Right cardiac atrium (tissue), 5 donors: ENCODE measurements around the gene DNMT3A. TPM values are rescaled to one million over a fixed set of nuclear protein-coding genes. Genes with fewer than 3 reads are reported as not detected.

ENCODE experiments used
- ATAC-seq, 2 donors: fragments of 200-7000 bp; cut with Tn5 transposase; one replicate each; pipeline versions ENCODE4 v1.8.0 to v1.9.1; 2020; ENCODE audit warnings: moderate library complexity in 2 of 2, mild to moderate bottlenecking in 1 of 2
- DNase-seq, 3 donors: peaks; one replicate each; pipeline ENCODE4 v3.0.0-alpha.2; 2020
- H3K27ac ChIP-seq: one replicate; pipeline ENCODE4 v1.5.1; 2013; ENCODE audit warnings: mild to moderate bottlenecking, low read length, control low read depth, moderate library complexity
- H3K27me3 ChIP-seq: one replicate; pipeline ENCODE4 v1.6.1; 2013; ENCODE audit not compliant: control insufficient read depth, insufficient read depth
- H3K4me1 ChIP-seq: one replicate; pipeline ENCODE4 v1.6.1; 2013; ENCODE audit warnings: low read length; ENCODE audit not compliant: control insufficient read depth, insufficient read depth
- H3K4me3 ChIP-seq: one replicate; pipeline ENCODE4 v1.5.1; 2013; ENCODE audit warnings: low read length, control low read depth
- H3K9me3 ChIP-seq: one replicate; pipeline ENCODE4 v1.6.1; 2013; ENCODE audit warnings: low read length; ENCODE audit not compliant: control insufficient read depth
- WGBS: extraction: QIAGEN DNeasy Blood & Tissue Kit; methylation state at CpG from one replicate; pipeline ENCODE4 v1.1.7; 2013; 5-methylcytosine and 5-hydroxymethylcytosine counted together
- intact Hi-C, 4 donors: fragments of 100-400 bp; cut with DNase I; formaldehyde crosslinking; loops; one replicate each; pipeline versions ENCODE4 v1.11.0 to v1.14.0; 2022 to 2023
- polyA plus RNA-seq: library from polyadenylated mRNA; stranded (reverse); fragments of 200-250 nt; gene quantifications from one replicate; pipeline ENCODE4 v1.2.3, GENCODE V29; 2013
- total RNA-seq, 4 donors: library from RNA; stranded (reverse); fragmentation: NEBNext Ultra II Directional; extraction: Animal tissue kit (Norgen Biotek cat#: 25700); gene quantifications; one replicate each; pipeline ENCODE4 v1.2.1, GENCODE V29; 2021
- donor health status: healthy with polysubstance abuse.
- donor health status: DM: no; HTN: yes; CAD: no.
- donor health status: DM: no; HTN: no; CAD: no.
- donor health status: DM: no; HTN: yes; CAD: no; lungs with severe emphysema.
- donor health status: DM: yes; HTN: yes; CAD: no.

Gene DNMT3A
- total and polyA plus RNA-seq, 5 donors, result 9.9 to 22.9 (median 20.2) TPM

GRCh38 chr2:25362049-25362433 lies 20.3 kb upstream of the DNMT3A start:
- Histone ChIP-seq H3K27ac (peak overlapping the region; percentile 4), H3K9me3 (no peaks in the 10 kb centered on the region), H3K27me3 (no peaks in the 10 kb centered on the region), H3K4me3 (peak overlapping the region; percentile 20), H3K4me1 (no peaks in the 10 kb centered on the region)
- peak; percentile 98 to 99 for ATAC-seq
- under 1% methylated on average over 16 of the region's 16 CpGs for WGBS
- intact Hi-C loops, result no loop called here
- DNase-seq, result peak; percentile 88 to 96 (median 94)

- ATAC-seq, result no peak
- intact Hi-C loops, result no loop called here
These were observed 19.7 kb upstream of the DNMT3A start for GRCh38 chr2:25361261-25362048.

GRCh38 chr2:25358836-25359235 lies 17.1 kb upstream of the DNMT3A start:
- H3K4me3 ChIP-seq, result no peak overlapping the region
- H3K27me3 ChIP-seq, result no peaks in the 10 kb centered on the region
- WGBS, result 78% methylated on average over 8 of the region's 8 CpGs
- H3K27ac ChIP-seq, result no peak overlapping the region
- H3K9me3 ChIP-seq, result no peaks in the 10 kb centered on the region
- ATAC-seq (no peak), DNase-seq (no peak)
- H3K4me1 ChIP-seq, result no peaks in the 10 kb centered on the region
- intact Hi-C loops, result loop anchor here in 1 of 4 donors (10.0 kb wide), 1 partner anchor 166 kb away; no protein-coding TSS in a partner anchor

More at GRCh38 chr2:25361261-25362048, 19.7 kb upstream of the DNMT3A start:
- no peak for DNase-seq
- Histone ChIP-seq H3K4me3 (peak overlapping the region; percentile 13), H3K27ac (no peak overlapping the region), H3K9me3 (no peaks in the 10 kb centered on the region), H3K27me3 (no peaks in the 10 kb centered on the region), H3K4me1 (no peaks in the 10 kb centered on the region)
- 57% methylated on average over 34 of the region's 34 CpGs for WGBS

GRCh38 chr2:25358249-25358815 lies 16.6 kb upstream of the DNMT3A start:
- no peak overlapping the region for H3K4me3 ChIP-seq
- intact Hi-C loops, result loop anchor here in 1 of 4 donors (10.0 kb wide), 1 partner anchor 166 kb away; no protein-coding TSS in a partner anchor
- no peaks in the 10 kb centered on the region for H3K4me1 ChIP-seq
- ATAC-seq, result no peak
- no peaks in the 10 kb centered on the region for H3K9me3 ChIP-seq
- H3K27me3 ChIP-seq, result no peaks in the 10 kb centered on the region
- H3K27ac ChIP-seq, result no peak overlapping the region
- 92% methylated on average over 6 of the region's 6 CpGs for WGBS
- no peak for DNase-seq

GRCh38 chr2:25356088-25356487 lies 14.4 kb upstream of the DNMT3A start:
- Histone ChIP-seq H3K4me1 (no peaks in the 10 kb centered on the region), H3K27me3 (no peaks in the 10 kb centered on the region), H3K27ac (no peak overlapping the region), H3K4me3 (no peak overlapping the region), H3K9me3 (no peaks in the 10 kb centered on the region)
- intact Hi-C loops, result loop anchor here in 1 of 4 donors (10.0 kb wide), 1 partner anchor 169 kb away; no protein-coding TSS in a partner anchor
- 34% methylated on average over 4 of the region's 4 CpGs for WGBS
- ATAC-seq (no peak), DNase-seq (no peak)

GRCh38 chr2:25355270-25355669 lies 13.5 kb upstream of the DNMT3A start:
- DNase-seq (no peak), ATAC-seq (no peak)
- Histone ChIP-seq H3K27me3 (no peaks in the 10 kb centered on the region), H3K4me1 (no peaks in the 10 kb centered on the region), H3K4me3 (no peak overlapping the region), H3K9me3 (no peaks in the 10 kb centered on the region), H3K27ac (no peak overlapping the region)
- intact Hi-C loops, result loop anchor here in 1 of 4 donors (10.0 kb wide), 1 partner anchor 170 kb away; no protein-coding TSS in a partner anchor
- 90% methylated on average over 8 of the region's 8 CpGs for WGBS

- ATAC-seq (no peak), DNase-seq (no peak)
- Histone ChIP-seq H3K27me3 (no peaks in the 10 kb centered on the region), H3K4me3 (no peak overlapping the region), H3K9me3 (no peaks in the 10 kb centered on the region), H3K4me1 (no peaks in the 10 kb centered on the region), H3K27ac (no peak overlapping the region)
- intact Hi-C loops, result loop anchor here in 1 of 4 donors (10.0 kb wide), 1 partner anchor 171 kb away; no protein-coding TSS in a partner anchor
- 72% methylated on average over 6 of the region's 6 CpGs for WGBS
These were observed 12.4 kb upstream of the DNMT3A start for GRCh38 chr2:25354116-25354515.

GRCh38 chr2:25349397-25349796 lies 7.7 kb upstream of the DNMT3A start:
- Histone ChIP-seq H3K27me3 (no peaks in the 10 kb centered on the region), H3K4me1 (no peaks in the 10 kb centered on the region), H3K9me3 (no peaks in the 10 kb centered on the region), H3K4me3 (no peak overlapping the region), H3K27ac (no peak overlapping the region)
- ATAC-seq (no peak), DNase-seq (no peak)
- intact Hi-C loops, result no loop called here
- WGBS, result 78% methylated on average over 7 of the region's 7 CpGs

- DNase-seq (no peak), ATAC-seq (no peak)
- 40% methylated on average over 2 of the region's 2 CpGs for WGBS
These were observed 6.1 kb upstream of the DNMT3A start for GRCh38 chr2:25347846-25348245.

GRCh38 chr2:25347205-25347815 lies 5.6 kb upstream of the DNMT3A start:
- Histone ChIP-seq H3K27ac (no peak overlapping the region), H3K4me1 (no peaks in the 10 kb centered on the region), H3K4me3 (no peak overlapping the region), H3K9me3 (no peaks in the 10 kb centered on the region), H3K27me3 (no peaks in the 10 kb centered on the region)
- no peak for DNase-seq
- intact Hi-C loops, result no loop called here
- ATAC-seq, result no peak
- WGBS, result 78% methylated on average over 7 of the region's 7 CpGs

More at GRCh38 chr2:25347846-25348245, 6.1 kb upstream of the DNMT3A start:
- H3K27me3 ChIP-seq, result no peaks in the 10 kb centered on the region
- H3K4me3 ChIP-seq, result no peak overlapping the region
- H3K9me3 ChIP-seq, result no peaks in the 10 kb centered on the region
- H3K27ac ChIP-seq, result no peak overlapping the region
- intact Hi-C loops, result no loop called here
- H3K4me1 ChIP-seq, result no peaks in the 10 kb centered on the region
